ENCODE results near the gene IMPDH1. TPM values are rescaled to one million over a fixed set of nuclear protein-coding genes. Genes with fewer than 3 reads are reported as not detected.

Gene IMPDH1
- total and polyA plus RNA-seq, 9 of the 15 experiments (the other 6 are each of a cell fraction or from before 2014, with no cell fraction given), result 0.80 to 118 (median 64.3) TPM

DNA sequence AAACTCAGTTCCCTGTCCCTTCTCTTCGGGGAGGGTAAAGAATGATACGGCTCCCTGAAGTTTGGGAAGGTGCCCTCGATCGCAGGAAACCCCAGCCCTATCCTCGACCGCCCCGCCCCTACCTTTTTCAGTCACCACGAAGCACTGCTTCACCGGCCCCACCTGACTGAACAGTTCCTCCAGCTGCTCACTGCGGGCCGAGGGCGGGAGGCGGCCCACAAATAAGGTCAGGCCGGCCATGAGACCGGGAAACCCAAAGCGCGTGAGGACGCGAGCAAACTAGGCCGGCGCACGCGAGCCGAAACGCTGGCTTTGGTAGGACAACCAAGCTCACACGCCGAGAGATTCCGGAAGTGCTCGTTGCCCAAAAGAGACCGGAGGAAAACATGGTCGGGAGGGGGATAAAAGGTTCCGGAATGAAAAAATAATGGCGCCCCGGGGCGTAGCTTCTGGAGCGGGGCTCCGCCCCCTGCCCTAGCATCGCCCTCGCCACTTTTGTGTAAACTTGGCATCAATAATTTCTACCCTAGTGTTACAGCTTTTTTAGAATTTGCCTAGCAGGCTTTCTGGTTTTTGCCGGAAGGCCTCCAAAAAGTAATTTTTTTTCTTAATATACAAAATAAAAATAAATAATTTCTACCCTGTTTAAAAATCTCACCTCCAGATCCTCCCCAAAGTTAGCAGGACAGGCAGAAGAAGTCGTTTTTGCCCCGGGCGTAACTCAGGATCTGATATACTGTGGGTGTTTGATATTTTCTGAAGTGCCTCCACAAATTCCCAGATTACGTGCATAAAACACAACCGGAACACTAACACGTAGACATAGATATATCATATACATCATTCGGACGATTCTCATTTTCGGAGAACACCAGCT is 66.0 kb downstream of the IMPDH1 start, which contains the start of gene RBM28 (continued):
- TF ChIP-seq ZNF239 (CRISPR knock-in tag; IDR thresholded peaks at IDR 0.05) (peak; percentile 56), STAG1 (CRISPR knock-in tag; IDR thresholded peaks at IDR 0.05; ENCODE audit: borderline replicate concordance) (no peak), RUNX1 (IDR thresholded peaks at IDR 0.05; ENCODE audit: low read depth) (no peak; the same call in 1 of the 2 replicates), EP300 (IDR thresholded peaks at IDR 0.05; ENCODE audit: low read length) (no peak; the same call in none of the 2 replicates), BRCA1 (IDR thresholded peaks at IDR 0.05) (no peak), BRCA1 (CRISPR knock-in tag; IDR thresholded peaks at IDR 0.05) (no peak), IRF2 (CRISPR knock-in tag; IDR thresholded peaks at IDR 0.05) (no peak; the same call in 1 of the 2 replicates), GABPA (tag; conservative IDR thresholded peaks at IDR 0.05; ENCODE audit: low read depth) (peak; percentile 100), NCOA1 (IDR thresholded peaks at IDR 0.05; ENCODE audit: low read depth) (peak; percentile 99), ZNF830 (CRISPR knock-in tag; IDR thresholded peaks at IDR 0.05) (0 out of 2 replicates have a peak, but pooled peaks have one; percentile 24), SREBF1 (IDR thresholded peaks at IDR 0.05; ENCODE audit: borderline replicate concordance, low read depth, low read length) (0 out of 2 replicates have a peak, but pooled peaks have one; percentile 70), SIN3B (IDR thresholded peaks at IDR 0.05; ENCODE audit: low read depth) (peak; percentile 97)
- TF ChIP-seq, protein P1, sequence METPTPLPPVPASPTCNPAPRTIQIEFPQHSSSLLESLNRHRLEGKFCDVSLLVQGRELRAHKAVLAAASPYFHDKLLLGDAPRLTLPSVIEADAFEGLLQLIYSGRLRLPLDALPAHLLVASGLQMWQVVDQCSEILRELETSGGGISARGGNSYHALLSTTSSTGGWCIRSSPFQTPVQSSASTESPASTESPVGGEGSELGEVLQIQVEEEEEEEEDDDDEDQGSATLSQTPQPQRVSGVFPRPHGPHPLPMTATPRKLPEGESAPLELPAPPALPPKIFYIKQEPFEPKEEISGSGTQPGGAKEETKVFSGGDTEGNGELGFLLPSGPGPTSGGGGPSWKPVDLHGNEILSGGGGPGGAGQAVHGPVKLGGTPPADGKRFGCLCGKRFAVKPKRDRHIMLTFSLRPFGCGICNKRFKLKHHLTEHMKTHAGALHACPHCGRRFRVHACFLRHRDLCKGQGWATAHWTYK (CRISPR knock-in tag; IDR thresholded peaks at IDR 0.05), result 0 out of 2 replicates have a peak, but pooled peaks have one; percentile 76
- TF ChIP-seq, protein P2, sequence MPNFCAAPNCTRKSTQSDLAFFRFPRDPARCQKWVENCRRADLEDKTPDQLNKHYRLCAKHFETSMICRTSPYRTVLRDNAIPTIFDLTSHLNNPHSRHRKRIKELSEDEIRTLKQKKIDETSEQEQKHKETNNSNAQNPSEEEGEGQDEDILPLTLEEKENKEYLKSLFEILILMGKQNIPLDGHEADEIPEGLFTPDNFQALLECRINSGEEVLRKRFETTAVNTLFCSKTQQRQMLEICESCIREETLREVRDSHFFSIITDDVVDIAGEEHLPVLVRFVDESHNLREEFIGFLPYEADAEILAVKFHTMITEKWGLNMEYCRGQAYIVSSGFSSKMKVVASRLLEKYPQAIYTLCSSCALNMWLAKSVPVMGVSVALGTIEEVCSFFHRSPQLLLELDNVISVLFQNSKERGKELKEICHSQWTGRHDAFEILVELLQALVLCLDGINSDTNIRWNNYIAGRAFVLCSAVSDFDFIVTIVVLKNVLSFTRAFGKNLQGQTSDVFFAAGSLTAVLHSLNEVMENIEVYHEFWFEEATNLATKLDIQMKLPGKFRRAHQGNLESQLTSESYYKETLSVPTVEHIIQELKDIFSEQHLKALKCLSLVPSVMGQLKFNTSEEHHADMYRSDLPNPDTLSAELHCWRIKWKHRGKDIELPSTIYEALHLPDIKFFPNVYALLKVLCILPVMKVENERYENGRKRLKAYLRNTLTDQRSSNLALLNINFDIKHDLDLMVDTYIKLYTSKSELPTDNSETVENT (CRISPR knock-in tag; IDR thresholded peaks at IDR 0.05), result peak; percentile 87; the same call in 1 of the 2 replicates
- TF ChIP-seq, protein P3, sequence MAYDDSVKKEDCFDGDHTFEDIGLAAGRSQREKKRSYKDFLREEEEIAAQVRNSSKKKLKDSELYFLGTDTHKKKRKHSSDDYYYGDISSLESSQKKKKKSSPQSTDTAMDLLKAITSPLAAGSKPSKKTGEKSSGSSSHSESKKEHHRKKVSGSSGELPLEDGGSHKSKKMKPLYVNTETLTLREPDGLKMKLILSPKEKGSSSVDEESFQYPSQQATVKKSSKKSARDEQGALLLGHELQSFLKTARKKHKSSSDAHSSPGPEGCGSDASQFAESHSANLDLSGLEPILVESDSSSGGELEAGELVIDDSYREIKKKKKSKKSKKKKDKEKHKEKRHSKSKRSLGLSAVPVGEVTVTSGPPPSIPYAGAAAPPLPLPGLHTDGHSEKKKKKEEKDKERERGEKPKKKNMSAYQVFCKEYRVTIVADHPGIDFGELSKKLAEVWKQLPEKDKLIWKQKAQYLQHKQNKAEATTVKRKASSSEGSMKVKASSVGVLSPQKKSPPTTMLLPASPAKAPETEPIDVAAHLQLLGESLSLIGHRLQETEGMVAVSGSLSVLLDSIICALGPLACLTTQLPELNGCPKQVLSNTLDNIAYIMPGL (CRISPR knock-in tag; IDR thresholded peaks at IDR 0.05), result peak; percentile 98
- TF ChIP-seq, protein P4, sequence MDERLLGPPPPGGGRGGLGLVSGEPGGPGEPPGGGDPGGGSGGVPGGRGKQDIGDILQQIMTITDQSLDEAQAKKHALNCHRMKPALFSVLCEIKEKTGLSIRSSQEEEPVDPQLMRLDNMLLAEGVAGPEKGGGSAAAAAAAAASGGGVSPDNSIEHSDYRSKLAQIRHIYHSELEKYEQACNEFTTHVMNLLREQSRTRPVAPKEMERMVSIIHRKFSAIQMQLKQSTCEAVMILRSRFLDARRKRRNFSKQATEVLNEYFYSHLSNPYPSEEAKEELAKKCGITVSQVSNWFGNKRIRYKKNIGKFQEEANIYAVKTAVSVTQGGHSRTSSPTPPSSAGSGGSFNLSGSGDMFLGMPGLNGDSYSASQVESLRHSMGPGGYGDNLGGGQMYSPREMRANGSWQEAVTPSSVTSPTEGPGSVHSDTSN (CRISPR knock-in tag; IDR thresholded peaks at IDR 0.05; ENCODE audit: low read depth), result no peak
- TF ChIP-seq, protein P4 (tag; conservative IDR thresholded peaks at IDR 0.05; ENCODE audit: low read depth), result no peak
- TF ChIP-seq, protein P5, sequence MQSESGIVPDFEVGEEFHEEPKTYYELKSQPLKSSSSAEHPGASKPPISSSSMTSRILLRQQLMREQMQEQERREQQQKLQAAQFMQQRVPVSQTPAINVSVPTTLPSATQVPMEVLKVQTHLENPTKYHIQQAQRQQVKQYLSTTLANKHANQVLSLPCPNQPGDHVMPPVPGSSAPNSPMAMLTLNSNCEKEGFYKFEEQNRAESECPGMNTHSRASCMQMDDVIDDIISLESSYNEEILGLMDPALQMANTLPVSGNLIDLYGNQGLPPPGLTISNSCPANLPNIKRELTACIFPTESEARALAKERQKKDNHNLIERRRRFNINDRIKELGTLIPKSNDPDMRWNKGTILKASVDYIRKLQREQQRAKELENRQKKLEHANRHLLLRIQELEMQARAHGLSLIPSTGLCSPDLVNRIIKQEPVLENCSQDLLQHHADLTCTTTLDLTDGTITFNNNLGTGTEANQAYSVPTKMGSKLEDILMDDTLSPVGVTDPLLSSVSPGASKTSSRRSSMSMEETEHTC (IDR thresholded peaks at IDR 0.05), result peak; percentile 62; the same call in 1 of the 2 replicates
